Right ventricle myocardium inferior (tissue), 1 donor: ENCODE data around the gene TBX10. TPM values are rescaled to one million over a fixed set of nuclear protein-coding genes. Genes with fewer than 3 reads are reported as not detected.
"Not testable (repeated sequence)": the region's sequence is repeated elsewhere in the genome, so short reads cannot be mapped to it uniquely, and the experiment has no call there.

Experiments used
- ATAC-seq: fragments of 200-7000 bp; cut with Tn5 transposase; one replicate; pipeline ENCODE4 v1.9.1; 2020; ENCODE audit warnings: mild to moderate bottlenecking, moderate library complexity
- DNase-seq: peaks from one replicate; pipeline ENCODE4 v3.0.0; 2021; ENCODE audit errors: missing footprints
- intact Hi-C: fragments of 100-400 bp; cut with DNase I; formaldehyde crosslinking; loops from one replicate; pipeline ENCODE4 v1.11.0; 2022
- long read RNA-seq: library from polyadenylated mRNA; unstranded; transcript quantifications from one replicate; pipeline ENCODE4 v2.0.0, GENCODE V29; 2021
- total RNA-seq: library from RNA; stranded (reverse); fragmentation: NEBNext Ultra II Directional; extraction: Animal tissue kit (Norgen Biotek cat#: 25700); gene quantifications from one replicate; pipeline ENCODE4 v1.2.1, GENCODE V29; 2021
- donor health status: DM: no; HTN: yes; CAD: no; lungs with severe emphysema.

TBX10 gene
- total RNA-seq = 0.41 TPM
- long read RNA-seq = 0 reads

DNA sequence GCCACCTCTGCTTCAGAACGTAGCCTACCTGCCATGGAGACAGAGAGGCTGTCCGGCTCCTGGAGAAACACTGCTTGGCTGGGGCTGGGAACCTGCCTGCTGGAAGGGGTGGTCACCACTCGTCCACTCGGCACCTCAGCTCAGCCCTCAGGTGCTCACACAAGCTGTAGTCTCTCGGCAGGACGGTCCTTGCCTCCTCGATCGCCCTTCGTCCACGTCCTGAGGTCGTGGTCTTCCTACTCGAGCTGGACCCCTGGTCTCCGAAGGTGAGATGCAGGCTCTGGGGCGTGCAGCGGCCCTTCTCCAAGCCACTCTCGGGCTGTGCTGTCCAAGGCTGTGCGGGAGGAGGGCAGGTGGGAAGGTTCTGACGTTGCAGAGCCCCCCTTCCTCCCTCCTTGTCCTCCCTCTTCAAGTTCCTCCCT, at the start of gene TBX10:
TSS of gene TBX10 (minus strand) at position 326 of the 422 bp plus-strand sequence. CDS start at position 35, 291 bp downstream.
- intact Hi-C loops = no loop called here
- no peak for ATAC-seq
- no peak for DNase-seq

DNA sequence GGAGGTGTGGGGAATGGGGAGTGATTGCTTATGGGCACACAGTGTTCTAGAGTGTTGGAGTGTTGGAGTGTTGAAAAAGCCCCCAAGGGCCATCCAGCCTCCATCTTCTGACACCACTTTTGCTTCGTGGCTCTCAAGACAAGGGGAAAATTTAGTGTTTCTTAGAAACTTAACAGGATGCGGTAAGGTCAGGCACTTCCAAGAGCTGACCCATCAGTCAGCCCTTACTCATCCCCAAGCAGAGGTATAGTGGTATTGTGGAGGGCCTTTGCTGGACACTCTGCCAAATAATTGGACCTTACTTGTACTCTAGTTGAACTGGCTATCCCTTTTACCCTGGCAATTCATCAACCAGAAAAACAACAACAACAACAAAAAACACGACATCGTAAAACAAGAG, 49.6 kb upstream of the TBX10 start:
- DNase-seq (no peak), ATAC-seq (no peak)
- intact Hi-C loops = no loop called here

DNA sequence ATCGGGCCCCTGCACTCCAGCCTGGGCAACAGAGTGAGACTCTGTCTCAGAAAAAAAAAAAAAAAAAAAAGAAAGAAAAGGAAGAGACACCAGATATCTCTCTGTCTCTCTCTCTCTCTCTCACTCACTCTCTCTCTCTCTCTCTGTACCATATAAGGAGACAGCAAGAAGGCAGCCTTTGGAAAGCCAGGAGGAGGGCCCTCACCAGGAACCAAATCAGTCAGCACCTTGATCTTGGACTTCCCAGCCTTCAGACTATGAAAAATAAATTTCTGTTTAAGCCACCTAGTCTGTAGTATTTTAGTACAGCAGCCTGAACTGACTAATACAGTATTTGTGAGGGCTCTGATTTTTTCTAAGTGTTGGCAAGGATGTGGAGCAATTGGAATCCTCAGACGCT, 48.4 kb upstream of the TBX10 start:
- ATAC-seq = no peak
- intact Hi-C loops = no loop called here
- no peak for DNase-seq

DNA sequence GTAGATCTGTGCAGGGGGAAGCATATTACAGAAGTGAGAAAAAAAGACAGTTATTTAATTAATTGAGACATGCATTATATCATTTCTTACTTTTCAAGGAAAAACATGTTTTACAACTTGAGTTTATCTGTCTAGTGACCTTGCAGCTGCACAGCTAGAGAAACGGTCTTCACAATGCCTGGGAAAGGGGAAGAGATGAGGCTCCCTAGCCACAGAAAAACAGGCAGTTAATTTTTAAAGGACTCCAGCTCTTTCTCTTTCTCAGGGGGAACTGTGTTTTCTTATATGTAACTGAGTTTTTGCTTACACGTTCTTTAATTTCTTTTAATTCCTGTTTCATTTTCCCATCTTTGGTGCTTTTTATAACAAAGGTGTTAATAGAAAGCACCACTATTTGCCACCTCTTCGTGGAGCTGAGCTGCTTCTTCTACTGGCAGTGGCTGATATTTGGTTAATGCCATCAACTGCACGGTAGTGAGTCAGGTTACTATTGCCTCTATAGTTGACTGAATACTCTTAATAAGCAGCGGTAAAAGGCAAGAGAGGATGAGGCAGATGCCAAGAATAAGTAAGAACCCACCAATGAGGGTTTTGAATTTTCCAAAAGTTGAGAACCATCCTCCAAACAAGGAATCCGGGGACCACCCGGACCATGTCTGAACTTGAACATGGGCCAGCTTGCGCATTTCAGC, 46.2 kb upstream of the TBX10 start:
- DNase-seq, intact Hi-C loops, ATAC-seq: not testable (repeated sequence)

DNA sequence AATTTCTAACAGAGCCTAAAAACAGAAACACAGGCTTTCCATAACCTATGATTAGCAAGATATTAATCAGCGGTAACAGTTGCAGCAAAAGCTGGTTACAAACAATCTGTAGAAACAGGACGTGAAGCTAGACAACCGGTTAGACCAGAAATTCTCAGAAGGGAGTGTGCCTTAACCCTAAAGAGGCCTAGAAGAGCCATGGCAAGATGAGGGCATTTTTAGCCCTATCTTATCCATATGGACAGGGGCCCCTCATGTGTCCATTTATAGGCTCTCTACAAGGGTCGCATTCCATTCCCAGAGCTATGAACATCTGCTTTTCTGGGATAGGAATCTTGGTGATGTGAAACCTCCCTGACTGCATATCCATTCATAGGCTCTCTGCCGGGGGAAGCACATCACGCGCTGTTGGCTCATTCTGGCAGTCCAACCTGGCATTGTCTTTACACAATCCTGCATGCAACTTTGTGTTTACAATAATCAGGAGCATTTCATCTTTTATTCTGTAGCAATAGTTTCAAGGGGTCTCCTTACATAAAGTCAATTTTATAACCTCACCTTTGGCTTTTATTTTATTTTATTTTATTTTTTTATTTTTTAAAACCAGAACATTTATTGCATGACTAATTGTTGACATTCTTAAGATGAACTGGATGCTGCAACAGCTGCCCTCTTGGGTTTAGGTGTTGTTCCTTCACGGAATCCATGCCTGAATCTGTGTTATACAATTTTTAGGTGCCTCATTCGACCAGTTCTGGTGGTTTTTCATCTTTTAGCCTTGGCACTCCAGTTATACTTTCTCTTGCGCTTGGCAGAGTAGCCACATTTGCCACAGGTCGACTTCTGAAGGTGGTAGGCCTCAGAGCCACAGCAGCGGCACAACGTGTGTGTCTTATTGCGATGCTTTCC, 42.8 kb upstream of the TBX10 start:
- DNase-seq, ATAC-seq, intact Hi-C loops: not testable (repeated sequence)

DNA sequence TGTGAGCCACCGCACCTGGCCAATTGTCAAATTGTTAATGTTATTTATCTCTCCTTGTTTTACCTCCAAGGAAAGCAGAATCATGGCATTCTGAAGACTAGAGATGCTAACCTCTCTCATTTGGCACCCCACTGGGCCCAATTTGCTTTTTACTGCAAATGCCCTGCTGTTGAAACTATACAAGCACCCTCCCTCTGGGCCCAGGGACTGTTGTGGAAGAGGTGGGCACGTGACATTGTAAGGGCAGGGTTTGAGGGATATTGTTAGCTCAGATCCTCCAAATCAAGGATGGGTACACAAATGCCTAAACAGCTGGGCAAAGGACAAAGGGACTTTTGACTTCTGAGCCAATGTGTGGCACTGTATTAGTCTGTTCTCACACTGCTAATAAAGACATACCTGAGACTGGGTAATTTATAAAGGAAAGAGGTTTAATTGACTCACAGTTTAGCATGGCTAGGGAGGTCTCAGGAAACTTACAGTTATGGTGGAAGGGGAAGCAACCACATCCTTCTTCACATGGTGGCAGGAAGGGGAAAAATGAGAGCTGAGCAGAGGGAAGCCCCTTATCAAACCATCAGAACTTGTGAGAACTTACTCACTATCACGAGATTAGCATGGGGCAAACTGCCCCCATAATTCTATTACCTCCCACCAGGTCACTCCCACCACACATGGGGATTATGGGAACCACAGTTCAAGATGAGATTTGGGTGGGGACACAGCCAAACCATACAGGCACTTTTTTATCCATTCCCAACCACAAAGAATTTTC, 41.3 kb upstream of the TBX10 start:
- DNase-seq (no peak), ATAC-seq (no peak)
- intact Hi-C loops = no loop called here

DNA sequence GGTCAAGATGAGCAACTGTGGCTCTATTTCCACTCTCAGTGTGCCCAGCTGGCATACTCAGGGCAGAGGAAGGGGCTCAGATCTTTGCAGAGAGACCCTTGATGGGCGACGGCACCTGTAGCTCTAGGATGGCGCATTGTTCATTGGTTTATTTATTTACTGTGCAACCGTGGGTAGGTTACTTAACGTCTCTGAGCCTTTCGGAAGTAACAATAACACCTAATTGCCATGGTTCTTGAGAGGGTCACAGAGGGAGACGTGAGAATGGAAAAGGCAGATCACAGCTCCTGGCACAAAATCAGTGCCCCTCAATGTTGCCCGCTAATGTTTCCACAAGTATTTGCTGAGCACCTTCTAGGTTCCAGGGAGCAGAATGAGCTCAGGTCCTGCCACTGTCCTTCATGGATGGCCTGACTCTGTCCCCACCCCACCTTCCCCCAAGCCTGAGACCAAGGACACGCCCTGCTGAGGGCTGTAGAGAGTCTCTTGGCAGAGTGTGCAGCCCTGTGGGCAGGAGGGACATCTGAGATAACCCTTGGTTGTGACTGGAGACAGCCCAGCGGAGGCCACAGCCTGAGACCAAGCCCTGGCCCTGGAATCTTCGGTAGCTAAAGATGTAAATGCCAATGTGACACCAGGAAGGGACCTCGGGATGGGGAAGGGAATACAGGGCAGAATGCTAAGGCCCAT, 35.6 kb upstream of the TBX10 start:
- intact Hi-C loops = no loop called here
- no peak for ATAC-seq
- DNase-seq = no peak

DNA sequence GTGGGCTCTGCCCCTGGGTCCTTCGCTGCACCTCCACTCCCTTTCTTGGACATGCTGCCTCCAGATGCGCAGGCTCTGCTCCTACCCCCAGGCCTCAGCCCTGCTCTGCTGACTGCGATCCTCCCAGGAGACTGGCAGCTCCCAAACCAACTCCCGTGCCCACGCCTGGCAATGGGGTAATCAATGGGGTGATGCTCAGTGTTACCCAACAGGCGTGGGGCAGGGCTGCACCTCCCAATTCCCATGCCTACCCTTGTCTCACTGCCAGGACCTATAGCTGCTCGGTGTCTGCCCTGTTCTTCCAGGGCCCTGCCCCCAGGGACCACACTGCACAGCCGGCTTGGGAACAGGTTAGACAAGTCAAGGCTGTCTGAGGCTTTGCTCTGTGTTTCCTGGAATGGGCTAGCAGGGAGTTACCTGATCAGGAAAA, 34.9 kb upstream of the TBX10 start, which contains the start of gene ALDH3B2:
TSS of gene ALDH3B2 (minus strand) at position 182 of the 430 bp plus-strand sequence. CDS start 7,688 bp downstream, outside the sequence.
- no peak for ATAC-seq
- DNase-seq = no peak
- intact Hi-C loops = no loop called here

DNA sequence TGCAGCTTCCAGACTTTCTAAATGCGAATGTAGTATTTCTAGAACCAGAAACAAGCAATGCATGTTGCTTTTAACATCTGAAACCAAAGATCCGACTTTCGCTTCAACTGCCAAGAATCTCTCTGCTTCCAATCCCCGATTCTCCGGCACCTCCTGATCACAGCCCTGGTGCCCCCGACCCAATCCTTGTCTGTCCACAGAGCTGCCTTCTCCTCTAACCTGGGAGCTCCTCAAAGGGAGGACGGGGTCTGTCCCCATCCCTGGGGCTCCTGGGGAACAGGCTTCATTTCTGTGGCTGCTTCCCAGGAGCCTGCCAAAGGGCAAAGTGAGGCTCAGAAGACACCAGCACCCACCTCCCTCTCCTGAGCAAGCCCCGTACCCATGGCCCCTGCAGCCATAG, 34.3 kb upstream of the TBX10 start:
- DNase-seq = no peak
- intact Hi-C loops = no loop called here
- no peak for ATAC-seq

DNA sequence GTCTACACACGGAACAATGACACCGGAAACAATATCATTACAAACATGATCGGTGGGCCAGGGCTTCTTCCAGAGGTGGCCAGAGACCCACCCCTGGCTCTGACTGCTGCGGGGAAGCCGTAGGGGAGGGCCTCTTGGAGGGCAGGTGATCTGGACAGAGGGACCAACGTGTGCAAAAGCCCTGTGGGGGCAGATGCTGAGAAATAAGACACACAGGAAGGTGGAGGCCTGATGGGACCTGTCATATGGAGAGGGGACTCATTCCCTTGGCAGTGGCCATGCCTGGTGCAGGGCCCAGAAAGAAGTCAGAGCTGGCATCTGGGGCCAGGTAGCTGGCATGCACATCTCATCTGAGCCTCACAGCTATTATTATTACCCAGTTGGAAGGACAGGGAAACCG, 33.8 kb upstream of the TBX10 start:
- no peak for DNase-seq
- ATAC-seq = no peak
- intact Hi-C loops = no loop called here

DNA sequence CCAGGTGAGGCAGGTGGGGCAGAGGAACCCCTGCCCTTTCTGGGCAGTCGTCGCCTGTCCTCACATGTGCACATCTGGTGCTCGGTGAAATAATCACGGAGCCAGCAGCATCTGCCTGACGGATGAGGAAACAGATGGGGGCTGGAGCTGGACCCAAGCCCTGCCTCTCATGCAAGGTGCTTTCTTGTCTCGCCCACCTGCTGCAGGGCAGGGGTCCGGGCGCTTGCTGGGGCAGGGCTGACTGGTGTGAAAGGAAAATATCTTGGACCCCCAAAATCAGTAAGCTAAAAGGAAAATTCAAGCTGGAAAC, 31.6 kb upstream of the TBX10 start:
- intact Hi-C loops = no loop called here
- no peak for DNase-seq

DNA sequence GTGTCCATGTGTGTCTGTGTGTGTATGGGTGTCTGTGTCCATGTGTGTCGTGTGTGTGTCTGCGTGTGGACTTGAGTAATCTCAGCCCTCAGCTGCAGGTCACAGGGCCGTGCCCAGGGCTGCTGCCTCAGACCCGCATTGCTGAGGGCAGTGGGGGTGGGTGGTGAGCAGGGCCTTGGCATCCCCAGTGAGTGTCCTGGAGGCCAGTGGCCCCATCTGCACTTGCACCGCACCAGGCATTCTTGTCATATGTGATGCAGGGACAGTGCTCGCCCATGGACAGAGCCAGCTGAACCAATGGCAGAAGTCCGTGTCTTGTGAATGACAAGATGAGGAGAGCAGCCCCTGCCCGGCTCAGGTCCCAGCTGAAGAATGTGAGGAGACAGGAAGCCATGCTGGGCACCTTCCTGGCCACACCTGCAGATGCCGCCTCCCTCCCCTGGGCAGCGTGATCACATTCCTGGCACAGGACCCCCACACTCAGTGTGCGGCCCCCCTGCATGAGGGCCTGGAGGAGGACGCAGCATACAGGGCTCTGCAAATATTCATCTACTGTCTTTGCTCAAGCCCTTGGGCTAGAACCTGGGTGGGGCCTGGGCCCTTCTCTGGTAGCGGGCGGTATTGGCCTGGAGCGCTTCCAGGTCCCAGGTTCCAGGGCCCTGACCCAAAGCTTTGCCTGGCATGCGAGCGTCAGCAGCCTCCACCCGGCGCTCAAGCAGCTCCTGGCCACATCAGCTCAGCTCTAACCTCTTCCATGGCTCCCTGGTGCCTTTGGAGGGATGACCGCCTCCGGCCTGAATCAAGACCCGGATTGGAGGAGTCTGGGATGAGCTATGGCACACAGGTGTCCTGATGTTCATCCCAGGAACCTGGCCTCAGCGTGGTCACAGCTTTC, 31.0 kb upstream of the TBX10 start:
- intact Hi-C loops = no loop called here
- ATAC-seq (no peak), DNase-seq (no peak)

More for the DNA sequence above, 31.6 kb upstream of the TBX10 start:
- no peak for ATAC-seq

DNA sequence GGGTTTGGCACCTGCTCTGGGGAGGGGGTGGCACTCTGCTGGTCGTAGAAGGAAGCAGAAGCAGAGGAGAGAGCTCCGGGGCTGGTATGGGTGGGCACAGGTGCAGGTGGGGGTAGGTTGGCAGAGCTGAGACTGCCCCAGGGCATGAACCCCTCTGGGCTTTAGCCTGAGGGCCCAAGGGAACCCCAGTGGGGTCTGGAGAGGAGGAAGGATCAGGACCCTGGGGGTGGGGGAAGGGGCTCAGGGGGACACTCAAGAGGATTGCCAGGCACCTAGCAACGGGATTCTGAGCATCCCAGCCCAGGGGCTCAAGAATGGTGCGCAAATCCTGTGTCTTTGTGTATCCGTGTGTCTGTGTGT, 28.6 kb upstream of the TBX10 start:
- intact Hi-C loops = no loop called here
- no peak for DNase-seq
- ATAC-seq = no peak

DNA sequence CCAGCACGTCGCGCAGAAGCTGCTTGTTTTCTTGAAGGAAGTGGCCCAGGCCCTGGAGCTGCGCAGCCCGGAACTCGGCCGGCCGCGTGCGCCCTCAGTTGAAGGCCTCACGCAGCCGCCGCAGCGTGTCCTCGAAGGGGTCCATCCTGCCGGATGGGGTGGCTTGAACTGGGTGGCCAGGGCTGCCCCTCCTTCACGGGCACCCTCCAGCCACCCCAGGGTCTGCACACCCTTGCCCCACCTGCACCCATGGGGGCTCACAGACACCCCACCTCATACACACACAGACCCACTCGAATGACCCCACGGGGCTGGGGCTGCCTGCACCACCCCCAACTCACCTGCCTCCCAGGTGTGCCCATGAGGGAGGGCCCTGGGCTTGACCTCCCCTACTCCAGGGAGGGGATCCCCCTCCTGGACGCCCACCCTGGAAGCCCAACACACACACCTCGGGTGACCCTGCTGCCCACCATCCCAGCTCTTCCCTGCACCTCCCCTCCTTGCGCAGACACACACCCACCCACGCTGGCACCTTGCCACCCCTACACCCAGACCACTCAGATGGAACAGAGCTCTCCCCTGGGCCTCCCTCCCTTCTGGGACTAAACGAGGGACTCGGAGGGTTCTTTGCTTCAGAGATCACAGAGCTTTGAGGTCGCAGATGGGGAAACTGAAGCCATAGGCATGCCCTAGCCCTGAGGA, 28.1 kb upstream of the TBX10 start:
- intact Hi-C loops = no loop called here
- ATAC-seq (no peak), DNase-seq (no peak)

DNA sequence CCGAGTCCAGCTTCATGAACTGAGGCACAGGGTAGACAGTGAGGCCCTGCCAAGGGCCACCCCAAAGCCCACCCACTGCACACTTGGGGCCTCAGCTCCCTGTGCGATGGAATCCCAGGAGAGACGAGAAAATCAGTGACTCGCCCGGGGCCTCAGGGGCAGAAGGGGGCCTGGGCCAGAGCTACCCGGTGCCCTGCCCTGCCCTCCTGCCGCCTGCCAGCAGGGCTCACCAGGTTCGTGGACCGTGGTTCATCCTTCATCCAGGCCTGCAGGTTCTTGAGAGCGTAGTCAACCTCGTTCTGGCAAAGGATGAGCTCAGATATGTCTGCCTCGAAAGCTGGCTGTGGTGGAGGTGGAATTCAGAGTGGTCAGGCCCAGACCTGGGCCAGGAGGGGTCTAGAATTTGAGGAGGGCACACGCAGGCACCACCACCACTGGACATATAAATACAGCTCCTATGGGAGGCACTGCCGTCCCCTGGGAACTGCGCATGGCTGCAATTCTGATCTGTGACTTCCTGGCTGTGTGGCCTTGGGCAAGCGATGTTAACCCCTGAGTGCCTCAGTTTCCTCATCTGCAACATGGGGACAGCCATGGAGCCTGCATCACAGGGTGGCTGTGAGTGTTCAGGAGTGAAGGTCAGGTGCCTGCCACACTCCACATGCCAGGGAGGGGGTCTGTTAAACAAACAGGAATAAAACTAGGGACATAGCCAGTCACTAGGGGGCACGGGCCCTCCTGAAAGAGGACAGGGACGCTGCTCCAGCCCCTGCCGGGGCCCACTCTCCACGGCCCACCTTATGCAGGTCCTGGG, 27.3 kb upstream of the TBX10 start:
- DNase-seq (no peak), ATAC-seq (no peak)
- intact Hi-C loops = no loop called here

DNA sequence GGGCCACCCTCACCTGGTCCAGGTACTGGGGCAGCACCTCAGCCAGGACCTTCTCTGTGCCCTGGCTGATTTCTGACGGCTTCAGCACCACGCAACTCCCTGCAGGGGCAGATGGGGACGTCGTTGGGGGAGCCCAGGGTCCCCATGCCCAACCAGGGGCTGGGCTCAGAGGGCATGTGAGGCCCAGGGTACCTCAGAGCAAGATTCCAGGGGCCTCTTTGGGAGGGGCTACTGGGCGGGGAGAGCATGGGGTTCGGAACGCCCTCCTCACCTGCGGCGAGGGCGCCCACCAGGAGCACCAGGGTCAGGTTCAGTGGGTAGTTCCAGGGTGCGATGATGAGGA, 26.7 kb upstream of the TBX10 start:
- no peak for DNase-seq
- intact Hi-C loops = no loop called here
- ATAC-seq = no peak
